AG09319 (cell line): Measurements from ENCODE around the gene GRK1.

ENCODE experiments used
- DNase-seq: peaks from one replicate; pipeline ENCODE4 v3.0.0-alpha.2; 2010; ENCODE audit warnings: low read depth; ENCODE audit errors: extremely low read depth
- CTCF ChIP-seq: IDR thresholded peaks from 2 replicates; pipeline ENCODE4 v1.5.1; 2011; ENCODE audit warnings: low read depth, mild to moderate bottlenecking, inconsistent platforms, low read length, moderate library complexity

GRK1 gene

DNA sequence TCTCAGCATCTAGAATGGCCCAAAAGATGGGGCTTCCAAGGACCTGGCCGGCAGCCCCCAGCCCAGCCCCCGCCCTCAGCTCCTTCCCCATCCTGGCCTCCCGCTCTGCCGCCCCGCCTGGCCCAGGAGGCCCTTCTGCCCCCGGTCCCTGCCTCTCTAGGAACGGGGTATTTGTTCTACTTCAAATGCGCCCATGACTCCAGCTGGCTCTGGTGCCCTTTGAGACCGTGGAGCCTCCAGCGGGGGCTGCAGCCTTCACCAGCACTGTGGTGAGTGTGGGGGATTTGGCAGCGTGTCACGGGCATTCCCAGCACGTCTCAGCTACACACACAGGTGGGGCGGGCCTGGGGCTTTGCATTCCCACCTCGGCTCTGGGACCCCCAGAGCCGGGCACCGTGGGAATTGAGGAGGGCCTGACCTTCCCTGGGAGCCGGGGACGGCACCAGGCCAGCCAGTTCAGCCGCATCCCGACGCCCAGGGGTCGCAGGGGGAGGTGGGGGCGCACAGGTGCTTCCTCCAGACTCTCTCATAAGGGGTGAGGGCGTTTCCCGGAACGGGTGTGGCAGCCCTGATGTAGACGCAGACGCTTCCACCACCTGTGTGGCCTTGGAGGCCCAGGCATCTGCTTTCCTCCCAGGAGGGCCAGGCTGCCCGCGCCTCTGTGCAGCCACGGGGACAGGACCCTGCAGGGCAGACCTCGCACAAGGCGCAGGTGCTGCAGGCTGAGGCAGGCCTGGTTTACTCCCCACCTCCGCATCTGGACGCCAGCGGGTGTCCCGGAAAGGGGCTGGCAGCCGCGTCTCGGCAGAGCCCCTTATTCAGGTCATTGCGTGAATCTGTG is 10.0 kb upstream of the GRK1 start:
- TF ChIP-seq CTCF: no peak
- DNase-seq: no peak

DNA sequence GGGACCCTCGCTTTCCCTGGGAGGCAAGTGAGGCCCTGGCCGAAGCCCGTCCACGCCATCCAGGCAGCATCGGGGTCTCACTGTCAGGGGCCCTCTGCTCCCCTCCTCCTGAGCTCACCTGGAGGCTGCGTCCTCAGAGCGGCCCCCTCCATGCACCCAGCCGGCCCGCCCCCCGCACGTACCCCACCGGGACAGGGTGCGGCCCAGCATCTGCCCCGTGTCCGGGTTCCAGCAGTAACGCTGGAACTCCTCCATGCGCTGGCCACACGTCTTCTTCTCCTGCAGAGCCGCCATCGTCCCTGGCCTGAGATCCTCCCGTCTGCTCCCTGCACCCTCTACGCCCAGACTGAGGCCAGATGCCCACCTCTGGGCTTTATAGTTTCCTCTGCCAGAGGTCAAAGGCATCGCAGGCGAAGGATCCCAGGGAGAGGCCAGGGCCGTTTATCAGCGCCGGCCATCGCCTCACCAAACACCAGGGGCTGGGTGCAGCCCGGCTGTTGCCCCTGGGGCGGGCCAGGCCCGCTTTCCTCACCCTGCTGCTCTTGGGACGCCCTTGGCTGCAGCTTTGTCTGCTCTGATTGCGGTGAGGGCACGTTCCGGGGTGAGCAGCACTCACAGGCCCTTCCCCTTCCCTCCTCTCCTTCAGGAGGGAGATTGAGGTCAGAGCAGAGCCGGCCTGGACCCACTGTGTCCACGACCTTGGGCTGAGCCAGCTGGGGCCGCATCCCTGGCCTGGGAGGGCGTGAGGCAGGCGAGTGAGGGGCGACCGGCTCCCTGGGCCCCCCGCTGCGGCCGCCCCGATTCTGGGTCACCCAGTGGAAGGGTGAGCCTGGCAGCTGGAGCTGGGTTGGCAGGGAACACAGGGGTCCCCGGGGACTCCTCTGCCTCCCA is 8.9 kb upstream of the GRK1 start, which contains the start of gene ATP4B:
Gene ATP4B, minus strand, starts transcription at position 348 of the 891 bp plus-strand sequence. Its CDS starts 54 bp downstream, at position 294.
- DNase-seq: no peak
- TF ChIP-seq CTCF: no peak

DNA sequence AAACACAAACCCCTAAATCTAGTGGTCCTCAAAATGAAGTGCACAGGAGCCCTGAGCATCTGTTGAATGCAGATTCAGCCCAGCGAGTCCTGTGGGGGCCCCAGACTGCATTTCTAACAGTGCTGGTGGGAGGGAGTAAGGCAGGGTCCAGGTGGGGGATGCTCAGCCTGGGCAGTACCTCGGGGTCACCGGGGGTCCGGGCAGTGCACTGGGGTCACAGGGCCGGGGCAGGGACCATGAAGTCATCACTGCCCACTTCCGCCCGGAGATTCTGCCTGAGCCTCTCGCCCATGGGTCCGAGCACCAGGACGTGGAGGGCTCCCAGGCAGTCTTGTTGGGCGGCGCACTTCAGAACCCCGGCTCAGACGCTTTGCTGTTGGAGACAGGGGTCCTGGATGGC is 8.2 kb upstream of the GRK1 start:
- DNase-seq: no peak
- TF ChIP-seq CTCF: no peak

GRCh38 chr13:113659337-113659736 is 7.7 kb upstream of the GRK1 start:
- no peak for TF ChIP-seq CTCF
- DNase-seq: no peak

DNA sequence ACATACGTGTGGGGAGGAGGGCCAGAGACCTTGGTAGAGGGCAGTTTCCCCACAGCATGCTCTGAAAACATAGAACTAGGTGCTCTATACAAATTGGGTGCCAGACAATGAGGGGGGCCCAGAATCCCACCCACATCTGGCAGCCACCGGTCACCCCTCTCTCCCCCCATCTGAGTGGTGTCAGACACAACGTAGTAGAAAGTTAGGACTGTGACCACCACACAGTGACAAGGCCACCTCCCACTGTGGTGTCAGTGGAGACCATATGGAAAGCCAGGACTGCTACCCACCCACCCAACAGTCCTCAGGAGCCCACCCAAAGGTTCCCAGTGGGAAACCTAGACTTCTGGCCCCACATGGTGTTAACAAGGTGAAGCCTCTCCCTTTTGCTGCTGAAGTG is 7.0 kb upstream of the GRK1 start:
- no peak for TF ChIP-seq CTCF
- no peak for DNase-seq

DNA sequence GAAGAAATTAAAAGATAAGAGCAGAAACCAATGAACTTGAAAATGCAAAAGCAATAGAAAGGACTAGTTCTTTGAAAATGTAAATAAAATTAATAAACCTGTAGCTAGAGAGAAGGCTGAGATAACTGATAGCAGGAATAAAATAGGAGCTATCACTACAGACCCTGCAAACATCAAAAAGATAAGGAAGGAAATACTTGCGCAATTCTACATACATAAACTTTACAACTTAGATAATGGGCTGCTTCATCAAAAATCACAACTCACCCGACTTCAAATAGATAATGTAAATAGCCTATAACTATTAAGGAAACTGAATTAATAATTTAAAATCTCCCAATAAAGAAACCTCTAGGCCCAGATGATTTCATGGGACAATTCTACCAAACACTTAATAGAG is 5.5 kb upstream of the GRK1 start:
- TF ChIP-seq CTCF: no peak
- DNase-seq: no peak

GRCh38 chr13:113663934-113664333 is 3.1 kb upstream of the GRK1 start:
- no peak for DNase-seq

More at GRCh38 chr13:113663934-113664333, 3.1 kb upstream of the GRK1 start:
- TF ChIP-seq CTCF: no peak
